C4-2B (cell line): ENCODE data around the gene GTPBP3.

Source experiments
- ZFX ChIP-seq: fragments of 450-650 bp; IDR thresholded peaks from 2 replicates; pipeline ENCODE4 v1.6.1; 2017
- TF ChIP-seq, protein P1 (sequence below): fragments of 450-650 bp; conservative IDR thresholded peaks from 2 replicates; pipeline ENCODE4 v1.5.1; 2017; ENCODE audit warnings: mild to moderate bottlenecking

DNA sequence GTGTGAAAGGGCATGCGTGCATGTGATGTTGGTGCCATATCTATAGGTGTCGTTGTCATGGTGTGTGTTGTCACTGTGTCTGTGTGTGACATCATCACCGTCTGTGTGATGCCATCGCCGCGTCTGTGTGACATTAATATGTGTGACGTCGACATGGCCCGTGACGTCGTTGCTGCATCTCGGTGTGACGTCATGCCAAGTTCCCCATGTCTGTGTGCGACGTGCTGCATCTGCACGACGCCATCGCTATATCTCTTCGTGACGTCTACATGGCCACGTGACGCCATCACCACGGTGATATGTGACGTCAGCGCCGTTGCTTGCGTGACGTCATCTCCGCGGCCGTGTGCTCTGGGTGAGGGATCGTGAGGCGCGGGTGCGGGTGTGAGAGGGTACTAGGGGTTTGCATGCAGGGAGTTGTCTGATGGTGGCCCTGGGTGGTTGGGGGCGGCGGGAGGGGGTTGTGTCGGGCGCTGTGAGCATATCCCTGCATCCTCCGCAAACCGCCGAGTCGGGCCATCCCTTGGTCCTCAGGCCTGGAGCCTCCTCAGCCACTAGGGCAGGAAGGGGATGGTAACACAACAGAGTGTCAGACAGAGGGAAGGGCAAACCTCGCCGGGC, 14.6 kb downstream of the GTPBP3 start:
- TF ChIP-seq, protein P1, sequence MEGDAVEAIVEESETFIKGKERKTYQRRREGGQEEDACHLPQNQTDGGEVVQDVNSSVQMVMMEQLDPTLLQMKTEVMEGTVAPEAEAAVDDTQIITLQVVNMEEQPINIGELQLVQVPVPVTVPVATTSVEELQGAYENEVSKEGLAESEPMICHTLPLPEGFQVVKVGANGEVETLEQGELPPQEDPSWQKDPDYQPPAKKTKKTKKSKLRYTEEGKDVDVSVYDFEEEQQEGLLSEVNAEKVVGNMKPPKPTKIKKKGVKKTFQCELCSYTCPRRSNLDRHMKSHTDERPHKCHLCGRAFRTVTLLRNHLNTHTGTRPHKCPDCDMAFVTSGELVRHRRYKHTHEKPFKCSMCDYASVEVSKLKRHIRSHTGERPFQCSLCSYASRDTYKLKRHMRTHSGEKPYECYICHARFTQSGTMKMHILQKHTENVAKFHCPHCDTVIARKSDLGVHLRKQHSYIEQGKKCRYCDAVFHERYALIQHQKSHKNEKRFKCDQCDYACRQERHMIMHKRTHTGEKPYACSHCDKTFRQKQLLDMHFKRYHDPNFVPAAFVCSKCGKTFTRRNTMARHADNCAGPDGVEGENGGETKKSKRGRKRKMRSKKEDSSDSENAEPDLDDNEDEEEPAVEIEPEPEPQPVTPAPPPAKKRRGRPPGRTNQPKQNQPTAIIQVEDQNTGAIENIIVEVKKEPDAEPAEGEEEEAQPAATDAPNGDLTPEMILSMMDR, result no peak
- TF ChIP-seq ZFX, result no peak
